K562 (cell line): ENCODE results near the gene FXYD4. TPM values are rescaled to one million over a fixed set of nuclear protein-coding genes. Genes with fewer than 3 reads are reported as not detected.

Experiments used
- ATAC-seq: fragments of 200-7000 bp; cut with Tn5 transposase; 3 replicates; pipeline ENCODE4 v1.9.1; 2020; ENCODE audit warnings: moderate library complexity
- BruUV-seq: library from RNA; stranded (reverse); fragments of 400-500 nt; replicated peaks from 2 replicates; lab custom pipeline; 2021; lab: Mats Ljungman, UMichigan
- CTCF ChIA-PET: fragments of 300-600 bp; formaldehyde crosslinking; extraction: SDS; loops from one replicate; lab custom pipeline; 2021; ENCODE audit warnings: low intra/inter-chr PET ratio; lab: Yijun Ruan, JAX
- POLR2A ChIA-PET: fragments of 300-600, 350-650 bp; sonication (Branson Sonifier 250); formaldehyde crosslinking; extraction: SDS; loops from one replicate; lab custom pipeline; 2021; ENCODE audit warnings: antibody characterized with exemption, inconsistent platforms; lab: Yijun Ruan, JAX
- DNase-seq, 4 experiments: peaks; one replicate each; pipeline versions ENCODE4 v3.0.0 to v3.0.0-alpha.2; 2011 to 2018; ENCODE audit warnings: low spot score in 3 of 4, mixed read lengths in 3 of 4; ENCODE audit errors: extremely low read depth in 1 of 4
- FAIRE-seq: peaks from 2 replicates; lab custom pipeline; 2011; peaks lifted over from hg19 to GRCh38; lab: Jason Lieb, UNC
- H2AFZ ChIP-seq: 2 replicates; pipeline ENCODE4 v1.6.0; 2011; ENCODE audit warnings: low read depth, low read length, control low read depth, inconsistent platforms
- H3K27ac ChIP-seq: fragments of 200-600 bp; 3 replicates; pipeline ENCODE4 v1.8.0; 2011; ENCODE audit warnings: low read depth, mild to moderate bottlenecking, control low read depth, inconsistent platforms, low read length, moderate library complexity, mixed read lengths; ENCODE audit errors: extremely low read depth
- H3K27me3 ChIP-seq, 2 experiments: fragments of 300-600 bp in 1 of 2; 2 replicates in 1 of 2; 3 replicates in 1 of 2; pipeline versions ENCODE4 v1.6.0 to v1.8.0; 2011; ENCODE audit warnings: inconsistent platforms in 2 of 2, low read length in 2 of 2, mild to moderate bottlenecking in 1 of 2, mixed read lengths in 1 of 2, moderate library complexity in 1 of 2; ENCODE audit not compliant: control insufficient read depth in 2 of 2, insufficient read depth in 2 of 2
- H3K36me3 ChIP-seq: fragments of 300-600 bp; 3 replicates; pipeline ENCODE4 v1.8.0; 2011; ENCODE audit warnings: mild to moderate bottlenecking, low read length, inconsistent platforms; ENCODE audit not compliant: control insufficient read depth, insufficient read depth
- H3K4me1 ChIP-seq, 2 experiments: fragments of 200-600 bp in 1 of 2; replicated peaks in 1 of 2; 2 replicates in 1 of 2; 3 replicates in 1 of 2; pipeline versions ENCODE4 v1.5.1 to v1.8.0; 2011; ENCODE audit warnings: inconsistent platforms in 2 of 2, low read length in 2 of 2, mild to moderate bottlenecking in 1 of 2, mixed read lengths in 1 of 2, moderate library complexity in 1 of 2; ENCODE audit not compliant: control insufficient read depth in 2 of 2, insufficient read depth in 2 of 2
- H3K4me2 ChIP-seq: 2 replicates; pipeline ENCODE4 v1.6.1; 2011; ENCODE audit warnings: low read length, control low read depth, inconsistent platforms, mixed read lengths; ENCODE audit not compliant: insufficient read depth
- H3K4me3 ChIP-seq: fragments of 200-600 bp; sonication (generic), shearing (Covaris generic); 2 replicates; pipeline ENCODE4 v1.5.1; 2016; ENCODE audit warnings: control low read depth, inconsistent platforms
- H3K79me2 ChIP-seq: fragments of 200-600 bp; 3 replicates; pipeline ENCODE4 v1.8.0; 2011; ENCODE audit warnings: low read length, inconsistent platforms; ENCODE audit not compliant: control insufficient read depth, insufficient read depth
- H3K9ac ChIP-seq, 2 experiments: 2 replicates each; pipeline versions ENCODE4 v1.6.0 to v1.6.1; 2011; ENCODE audit warnings: low read depth in 2 of 2, low read length in 2 of 2, control low read depth in 1 of 2, inconsistent platforms in 1 of 2, mild to moderate bottlenecking in 1 of 2, mixed read lengths in 1 of 2; ENCODE audit not compliant: insufficient read depth in 1 of 2
- H3K9me1 ChIP-seq: one replicate; pipeline ENCODE4 v1.6.0; 2011; ENCODE audit warnings: inconsistent platforms, mild to moderate bottlenecking, low read length, moderate library complexity; ENCODE audit not compliant: control insufficient read depth, insufficient read depth
- H3K9me3 ChIP-seq: replicated peaks from 2 replicates; pipeline ENCODE4 v1.5.1; 2011; ENCODE audit warnings: low read depth, low read length, inconsistent platforms; ENCODE audit not compliant: control insufficient read depth, insufficient read depth
- H4K20me1 ChIP-seq: replicated peaks from 2 replicates; pipeline ENCODE4 v1.6.1; 2011; ENCODE audit warnings: low read length, inconsistent platforms, mixed read lengths; ENCODE audit not compliant: control insufficient read depth, insufficient read depth
- EP400 ChIP-seq: fragments of 450-650 bp; IDR thresholded peaks from 2 replicates; pipeline ENCODE4 v1.6.1; 2017; ENCODE audit warnings: antibody characterized with exemption, mild to moderate bottlenecking, moderate library complexity
- HCFC1 ChIP-seq: IDR thresholded peaks from 2 replicates; pipeline ENCODE4 v1.6.1; 2012; ENCODE audit warnings: low read depth, low read length, improper control_type of control experiment
- ILF3 ChIP-seq: fragments of 450-650 bp; IDR thresholded peaks from 2 replicates; pipeline ENCODE4 v1.6.1; 2018; ENCODE audit warnings: antibody characterized with exemption, mild to moderate bottlenecking, moderate library complexity, borderline replicate concordance
- KDM2B ChIP-seq: fragments of 250-450 bp; sonication (Bioruptor Pico); IDR thresholded peaks from 2 replicates; pipeline ENCODE4 v1.8.0; 2021; ENCODE audit warnings: mild to moderate bottlenecking, moderate library complexity
- MEF2D ChIP-seq: conservative IDR thresholded peaks from 2 replicates; pipeline ENCODE4 v1.6.1; 2016; ENCODE audit warnings: low read depth, missing genetic modification characterization, missing compliant biosample characterization
- MYBL2 ChIP-seq, 2 experiments: fragments of 450-650 bp in 1 of 2; sonication (generic) in 1 of 2; formaldehyde crosslinking in 1 of 2; IDR thresholded peaks; 2 replicates each; pipeline versions ENCODE4 v1.6.1 to v1.8.1; 2017 to 2022; ENCODE audit warnings: borderline replicate concordance in 1 of 2, inconsistent platforms in 1 of 2, low read depth in 1 of 2, mild to moderate bottlenecking in 1 of 2, missing genetic modification reagents in 1 of 2, moderate library complexity in 1 of 2
- NFYB ChIP-seq: IDR thresholded peaks from 2 replicates; pipeline ENCODE4 v1.6.1; 2011; ENCODE audit warnings: mild to moderate bottlenecking, moderate library complexity; ENCODE audit not compliant: insufficient read length; ENCODE audit errors: extremely low read depth
- POLR2A ChIP-seq: fragments of 450-650 bp; conservative IDR thresholded peaks from 2 replicates; pipeline ENCODE4 v1.6.1; 2016
- THRAP3 ChIP-seq: fragments of 450-650 bp; IDR thresholded peaks from 2 replicates; pipeline ENCODE4 v1.6.1; 2016; ENCODE audit warnings: mild to moderate bottlenecking, inconsistent platforms, borderline replicate concordance
- U2AF1 ChIP-seq: fragments of 200-400 bp; formaldehyde crosslinking; optimal IDR thresholded peaks from 2 replicates; pipeline ENCODE3; 2017; ENCODE audit warnings: mild to moderate bottlenecking, low read depth, low read length, moderate library complexity
- ZNF79 ChIP-seq: fragments of 250-450 bp; sonication (Bioruptor Pico); IDR thresholded peaks from 2 replicates; pipeline ENCODE4 v1.4.0; 2020; ENCODE audit warnings: low read depth, mild to moderate bottlenecking, moderate library complexity
- WGBS: fragments of 100-300 bp; shearing (Covaris generic); methylation state at CpG from one replicate; pipeline ENCODE4 v1.1.6; 2016; ENCODE audit warnings: low coverage, mixed read lengths; ENCODE audit not compliant: insufficient coverage; ENCODE audit errors: missing lambda C conversion rate; 5-methylcytosine and 5-hydroxymethylcytosine counted together
- in situ Hi-C: fragments of 300-500 bp; cut with MboI; formaldehyde crosslinking; loops from 4 replicates; pipeline ENCODE4 v1.15.0; 2018; ENCODE audit warnings: inconsistent platforms, mixed read lengths
- intact Hi-C: fragments of 100-400 bp; cut with micrococcal nuclease; formaldehyde crosslinking; loops from 2 replicates; pipeline ENCODE4 v1.14.2; 2022
- polyA plus RNA-seq, 8 experiments: library from polyadenylated mRNA; depleted of rRNA in 4 of 8; stranded (reverse) in 5 of 8; unstranded in 3 of 8; fragments of >200 nt; fragmentation: Nextera tagmentation in 2 of 8; fragmentation: Illumina TruSeq in 1 of 8; extraction: Ambion mirVana in 2 of 8; extraction: Trizol in 1 of 8; gene quantifications; 2 replicates each; pipeline versions ENCODE4 v1.2.1 to v1.2.3, GENCODE V29; 2011 to 2014; ENCODE audit warnings: inconsistent platforms in 1 of 8, missing spikeins in 1 of 8
- total RNA-seq, 7 experiments: library from RNA; depleted of rRNA in 6 of 7; stranded (reverse); fragments of >200 nt in 6 of 7; fragmentation: Illumina TruSeq in 2 of 7; extraction: Trizol in 2 of 7; gene quantifications; 2 replicates each; pipeline versions ENCODE4 v1.2.1 to v1.2.3, GENCODE V29; 2011 to 2021; ENCODE audit warnings: low replicate concordance in 1 of 7
- TF ChIP-seq, protein P1 (sequence below): fragments of 450-650 bp; formaldehyde crosslinking; IDR thresholded peaks from 2 replicates; pipeline ENCODE4 v1.4.0; 2020; ENCODE audit warnings: mild to moderate bottlenecking, moderate library complexity
- TF ChIP-seq, protein P2 (sequence below): fragments of 250-450 bp; sonication (Bioruptor Pico); IDR thresholded peaks from 2 replicates; pipeline ENCODE4 v1.4.0; 2020; ENCODE audit warnings: mild to moderate bottlenecking, moderate library complexity, borderline replicate concordance
- TF ChIP-seq, protein P3 (sequence below): fragments of 250-450 bp; sonication (Bioruptor Pico); IDR thresholded peaks from 2 replicates; pipeline ENCODE4 v1.4.0; 2020; ENCODE audit warnings: borderline replicate concordance
- TF ChIP-seq, protein P4 (sequence below): fragments of 250-450 bp; sonication (Bioruptor Pico); IDR thresholded peaks from 2 replicates; pipeline ENCODE4 v1.8.0; 2021; ENCODE audit warnings: borderline replicate concordance, mild to moderate bottlenecking, moderate library complexity; ENCODE audit not compliant: poor library complexity, severe bottlenecking

Gene FXYD4
- total and polyA plus RNA-seq, 9 of the 15 experiments (the other 6 are each of a cell fraction or from before 2014, with no cell fraction given) = not detected

DNA sequence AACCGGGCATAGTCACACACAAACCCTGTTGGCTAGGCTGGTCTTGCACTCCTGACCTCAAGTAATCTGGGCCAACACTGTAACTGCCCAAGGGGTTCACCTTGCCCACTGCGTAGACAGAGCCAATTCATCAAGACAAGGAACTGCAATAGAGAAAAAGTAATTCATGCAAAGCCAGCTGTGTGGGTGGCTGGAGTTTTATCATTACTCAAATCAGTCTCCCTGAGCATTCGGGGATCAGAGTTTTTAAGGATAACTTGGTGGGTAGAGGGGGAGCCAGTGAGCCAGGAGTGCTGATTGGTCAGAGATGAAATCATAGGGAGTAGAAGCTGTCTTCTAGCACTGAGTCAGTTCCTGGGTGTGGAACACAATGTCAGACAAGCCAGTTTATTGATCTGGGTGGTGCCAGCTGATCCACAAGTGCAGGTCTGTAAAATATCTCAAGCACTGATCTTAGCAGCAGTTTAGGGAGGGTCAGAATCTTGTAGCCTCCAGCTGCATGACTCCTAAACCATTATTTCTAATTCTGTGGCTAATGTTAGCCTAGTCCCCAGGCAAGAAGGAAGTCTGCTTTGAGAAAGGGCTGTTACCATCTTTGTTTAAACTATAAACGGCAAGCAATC is 15.6 kb upstream of the FXYD4 start:
- ChIA-PET POLR2A (interaction anchor here (0.9 to 1.6 kb wide), 4 partner anchors 15 to 90 kb away, joined by 4 to 5 read pairs (median 4); no protein-coding TSS in a partner anchor), CTCF (no interaction called here)
- ATAC-seq = peak; percentile 81
- Histone ChIP-seq H3K9me3 (no peaks in the 10 kb centered on the region), H3K4me3 (no peak overlapping the region), H2AFZ (peak overlapping the region; percentile 20), H3K27me3 (peaks cover 1 to 2% of the 10 kb centered on the region in 2 experiments; a peak in 4 of 5 replicates), H3K36me3 (no peaks in the 10 kb centered on the region), H4K20me1 (no peaks in the 10 kb centered on the region), H3K9me1 (no peaks in the 10 kb centered on the region), H3K4me1 (peaks cover 6 to 28% of the 10 kb centered on the region in 2 experiments; a peak in 4 of 5 replicates), H3K79me2 (no peaks in the 10 kb centered on the region), H3K4me2 (no peak overlapping the region), H3K27ac (no peak overlapping the region), H3K9ac (no peak overlapping the region)
- WGBS = 3% methylated on average over 4 of the region's 4 CpGs
- in situ Hi-C loops (no loop called here), intact Hi-C loops (no loop called here)
- peak in 1 of 4 experiments; percentile 69 for DNase-seq
- BruUV-seq = no TSS peak
- peak; percentile 44 for FAIRE-seq
- no peak for TF ChIP-seq POLR2A
- no peak for TF ChIP-seq HCFC1
- TF ChIP-seq, protein P1, sequence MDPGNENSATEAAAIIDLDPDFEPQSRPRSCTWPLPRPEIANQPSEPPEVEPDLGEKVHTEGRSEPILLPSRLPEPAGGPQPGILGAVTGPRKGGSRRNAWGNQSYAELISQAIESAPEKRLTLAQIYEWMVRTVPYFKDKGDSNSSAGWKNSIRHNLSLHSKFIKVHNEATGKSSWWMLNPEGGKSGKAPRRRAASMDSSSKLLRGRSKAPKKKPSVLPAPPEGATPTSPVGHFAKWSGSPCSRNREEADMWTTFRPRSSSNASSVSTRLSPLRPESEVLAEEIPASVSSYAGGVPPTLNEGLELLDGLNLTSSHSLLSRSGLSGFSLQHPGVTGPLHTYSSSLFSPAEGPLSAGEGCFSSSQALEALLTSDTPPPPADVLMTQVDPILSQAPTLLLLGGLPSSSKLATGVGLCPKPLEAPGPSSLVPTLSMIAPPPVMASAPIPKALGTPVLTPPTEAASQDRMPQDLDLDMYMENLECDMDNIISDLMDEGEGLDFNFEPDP = no peak
- TF ChIP-seq MEF2D (tag) = 0 out of 2 replicates have a peak, but pooled peaks have one; percentile 45
- TF ChIP-seq, protein P2, sequence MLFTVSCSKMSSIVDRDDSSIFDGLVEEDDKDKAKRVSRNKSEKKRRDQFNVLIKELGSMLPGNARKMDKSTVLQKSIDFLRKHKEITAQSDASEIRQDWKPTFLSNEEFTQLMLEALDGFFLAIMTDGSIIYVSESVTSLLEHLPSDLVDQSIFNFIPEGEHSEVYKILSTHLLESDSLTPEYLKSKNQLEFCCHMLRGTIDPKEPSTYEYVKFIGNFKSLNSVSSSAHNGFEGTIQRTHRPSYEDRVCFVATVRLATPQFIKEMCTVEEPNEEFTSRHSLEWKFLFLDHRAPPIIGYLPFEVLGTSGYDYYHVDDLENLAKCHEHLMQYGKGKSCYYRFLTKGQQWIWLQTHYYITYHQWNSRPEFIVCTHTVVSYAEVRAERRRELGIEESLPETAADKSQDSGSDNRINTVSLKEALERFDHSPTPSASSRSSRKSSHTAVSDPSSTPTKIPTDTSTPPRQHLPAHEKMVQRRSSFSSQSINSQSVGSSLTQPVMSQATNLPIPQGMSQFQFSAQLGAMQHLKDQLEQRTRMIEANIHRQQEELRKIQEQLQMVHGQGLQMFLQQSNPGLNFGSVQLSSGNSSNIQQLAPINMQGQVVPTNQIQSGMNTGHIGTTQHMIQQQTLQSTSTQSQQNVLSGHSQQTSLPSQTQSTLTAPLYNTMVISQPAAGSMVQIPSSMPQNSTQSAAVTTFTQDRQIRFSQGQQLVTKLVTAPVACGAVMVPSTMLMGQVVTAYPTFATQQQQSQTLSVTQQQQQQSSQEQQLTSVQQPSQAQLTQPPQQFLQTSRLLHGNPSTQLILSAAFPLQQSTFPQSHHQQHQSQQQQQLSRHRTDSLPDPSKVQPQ (CRISPR knock-in tag) = no peak
- no peak for TF ChIP-seq ZNF79 (CRISPR knock-in tag)
- no peak for TF ChIP-seq U2AF1
- no peak for TF ChIP-seq EP400
- TF ChIP-seq, protein P3, sequence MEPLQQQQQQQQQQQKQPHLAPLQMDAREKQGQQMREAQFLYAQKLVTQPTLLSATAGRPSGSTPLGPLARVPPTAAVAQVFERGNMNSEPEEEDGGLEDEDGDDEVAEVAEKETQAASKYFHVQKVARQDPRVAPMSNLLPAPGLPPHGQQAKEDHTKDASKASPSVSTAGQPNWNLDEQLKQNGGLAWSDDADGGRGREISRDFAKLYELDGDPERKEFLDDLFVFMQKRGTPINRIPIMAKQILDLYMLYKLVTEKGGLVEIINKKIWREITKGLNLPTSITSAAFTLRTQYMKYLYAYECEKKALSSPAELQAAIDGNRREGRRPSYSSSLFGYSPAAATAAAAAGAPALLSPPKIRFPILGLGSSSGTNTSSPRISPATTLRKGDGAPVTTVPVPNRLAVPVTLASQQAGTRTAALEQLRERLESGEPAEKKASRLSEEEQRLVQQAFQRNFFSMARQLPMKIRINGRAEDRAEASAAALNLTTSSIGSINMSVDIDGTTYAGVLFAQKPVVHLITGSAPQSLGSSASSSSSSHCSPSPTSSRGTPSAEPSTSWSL (CRISPR knock-in tag) = no peak
- no peak for TF ChIP-seq ILF3
- no peak for TF ChIP-seq KDM2B (CRISPR knock-in tag)
- TF ChIP-seq THRAP3 = no peak
- peak; percentile 49 for TF ChIP-seq NFYB
- TF ChIP-seq, protein P4, sequence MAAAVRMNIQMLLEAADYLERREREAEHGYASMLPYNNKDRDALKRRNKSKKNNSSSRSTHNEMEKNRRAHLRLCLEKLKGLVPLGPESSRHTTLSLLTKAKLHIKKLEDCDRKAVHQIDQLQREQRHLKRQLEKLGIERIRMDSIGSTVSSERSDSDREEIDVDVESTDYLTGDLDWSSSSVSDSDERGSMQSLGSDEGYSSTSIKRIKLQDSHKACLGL (CRISPR knock-in tag) = no peak
- TF ChIP-seq MYBL2 (IDR thresholded peaks at IDR 0.05; ENCODE audit: low read depth) = no peak
- no peak for TF ChIP-seq MYBL2 (CRISPR knock-in tag; IDR thresholded peaks at IDR 0.05; ENCODE audit: borderline replicate concordance)
